Ascending aorta (tissue), 2 donors: ENCODE results near the gene PKD2L1. TPM values are rescaled to one million over a fixed set of nuclear protein-coding genes. Genes with fewer than 3 reads are reported as not detected.

Experiments
- DNase-seq, 2 donors: peaks; one replicate each; pipeline ENCODE4 v3.0.0-alpha.2; 2019; ENCODE audit warnings: low spot score in 2 of 2
- H3K27ac ChIP-seq, 2 donors: fragments of 200-600 bp; sonication (generic); one replicate each; pipeline ENCODE4 v1.5.1; 2016 to 2017; ENCODE audit warnings: mild to moderate bottlenecking in 1 of 2
- H3K27me3 ChIP-seq: fragments of 200-600 bp; sonication (generic); one replicate; pipeline ENCODE4 v1.5.1; 2017
- H3K36me3 ChIP-seq, 2 donors: fragments of 200-600 bp; sonication (generic); one replicate each; pipeline ENCODE4 v1.5.1; 2016
- H3K4me1 ChIP-seq, 2 donors: fragments of 200-600 bp; sonication (generic); one replicate each; pipeline ENCODE4 v1.5.1; 2016 to 2017; ENCODE audit warnings: mild to moderate bottlenecking in 1 of 2
- H3K4me3 ChIP-seq, 2 donors: fragments of 200-600 bp; sonication (generic); one replicate each; pipeline ENCODE4 v1.5.1; 2016 to 2017; ENCODE audit warnings: mild to moderate bottlenecking in 1 of 2
- H3K9me3 ChIP-seq, 2 donors: fragments of 200-600 bp; sonication (generic); one replicate each; pipeline ENCODE4 v1.5.1; 2016
- intact Hi-C: fragments of 100-400 bp; cut with DNase I; formaldehyde crosslinking; loops from one replicate; pipeline ENCODE4 v1.15.1; 2023
- total RNA-seq: library from RNA; depleted of rRNA; stranded (reverse); fragments of >200 nt; gene quantifications from one replicate; pipeline ENCODE4 v1.1.0, GENCODE V29; 2016
- TF ChIP-seq, protein P1 (sequence below), 3 experiments: fragments of 200-600 bp in 2 of 3; fragments of 450-650 bp in 1 of 3; sonication (generic) in 2 of 3; IDR thresholded peaks; one replicate each; pipeline ENCODE4 v1.5.1; 2016 to 2019; ENCODE audit warnings: antibody characterized with exemption in 3 of 3, mild to moderate bottlenecking in 1 of 3, moderate library complexity in 1 of 3

The PKD2L1 gene
- total RNA-seq, 1 donor from 2014 or later: not detected

DNA sequence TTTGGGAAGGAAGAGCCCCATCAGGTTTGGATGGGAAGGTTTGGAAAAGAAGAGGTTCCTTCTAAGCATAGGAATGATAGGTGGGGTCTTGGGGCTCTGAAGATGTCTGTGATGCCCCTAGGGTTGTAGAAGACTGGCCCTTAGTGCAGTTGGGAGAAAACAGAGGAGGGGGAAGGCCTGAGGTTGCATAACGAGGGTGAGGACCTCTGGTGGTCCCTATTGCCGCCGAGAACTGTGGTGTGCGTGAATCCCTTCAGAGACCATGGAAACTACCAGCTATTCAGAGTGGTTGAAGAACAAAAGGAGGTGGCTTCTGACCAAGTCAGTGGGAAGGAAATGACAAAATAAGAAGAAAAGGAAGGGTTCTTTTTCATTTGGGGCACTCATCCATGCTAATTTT, 3.1 kb upstream of the PKD2L1 start:
- Histone ChIP-seq H3K4me3 (no peak overlapping the region), H3K27ac (no peak overlapping the region), H3K9me3 (no peaks in the 10 kb centered on the region), H3K27me3 (no peaks in the 10 kb centered on the region), H3K4me1 (no peaks in the 10 kb centered on the region), H3K36me3 (no peaks in the 10 kb centered on the region)
- no peak for DNase-seq
- TF ChIP-seq, protein P1, sequence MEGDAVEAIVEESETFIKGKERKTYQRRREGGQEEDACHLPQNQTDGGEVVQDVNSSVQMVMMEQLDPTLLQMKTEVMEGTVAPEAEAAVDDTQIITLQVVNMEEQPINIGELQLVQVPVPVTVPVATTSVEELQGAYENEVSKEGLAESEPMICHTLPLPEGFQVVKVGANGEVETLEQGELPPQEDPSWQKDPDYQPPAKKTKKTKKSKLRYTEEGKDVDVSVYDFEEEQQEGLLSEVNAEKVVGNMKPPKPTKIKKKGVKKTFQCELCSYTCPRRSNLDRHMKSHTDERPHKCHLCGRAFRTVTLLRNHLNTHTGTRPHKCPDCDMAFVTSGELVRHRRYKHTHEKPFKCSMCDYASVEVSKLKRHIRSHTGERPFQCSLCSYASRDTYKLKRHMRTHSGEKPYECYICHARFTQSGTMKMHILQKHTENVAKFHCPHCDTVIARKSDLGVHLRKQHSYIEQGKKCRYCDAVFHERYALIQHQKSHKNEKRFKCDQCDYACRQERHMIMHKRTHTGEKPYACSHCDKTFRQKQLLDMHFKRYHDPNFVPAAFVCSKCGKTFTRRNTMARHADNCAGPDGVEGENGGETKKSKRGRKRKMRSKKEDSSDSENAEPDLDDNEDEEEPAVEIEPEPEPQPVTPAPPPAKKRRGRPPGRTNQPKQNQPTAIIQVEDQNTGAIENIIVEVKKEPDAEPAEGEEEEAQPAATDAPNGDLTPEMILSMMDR (IDR thresholded peaks at IDR 0.05): no peak
- intact Hi-C loops: no loop called here

DNA sequence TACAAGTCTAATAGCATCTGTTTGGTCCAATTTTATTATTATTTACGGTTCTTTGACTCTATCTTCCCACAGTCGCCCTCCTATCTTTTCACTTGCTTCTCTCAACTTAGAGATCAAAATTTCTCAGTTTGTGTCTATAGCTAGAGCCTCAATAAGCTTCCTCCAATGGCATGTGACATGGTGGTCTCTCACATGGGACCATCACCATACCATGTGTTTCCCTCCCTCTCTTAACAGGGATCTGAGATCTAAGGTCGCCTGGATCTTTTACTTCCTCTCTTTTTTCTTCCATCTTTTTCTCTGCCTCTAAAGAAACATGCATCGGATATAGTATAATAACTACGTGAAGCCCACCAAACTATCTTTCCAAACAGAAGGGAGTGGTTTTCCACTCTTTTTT, 1.8 kb downstream of the PKD2L1 start:
- TF ChIP-seq, protein P1 (IDR thresholded peaks at IDR 0.05): no peak
- no peak overlapping the region for H3K4me3 ChIP-seq
- H3K27me3 ChIP-seq: no peaks in the 10 kb centered on the region
- H3K9me3 ChIP-seq: no peaks in the 10 kb centered on the region
- H3K4me1 ChIP-seq: no peaks in the 10 kb centered on the region
- H3K27ac ChIP-seq: no peak overlapping the region
- H3K36me3 ChIP-seq: no peaks in the 10 kb centered on the region
- no peak for DNase-seq
- intact Hi-C loops: no loop called here

DNA sequence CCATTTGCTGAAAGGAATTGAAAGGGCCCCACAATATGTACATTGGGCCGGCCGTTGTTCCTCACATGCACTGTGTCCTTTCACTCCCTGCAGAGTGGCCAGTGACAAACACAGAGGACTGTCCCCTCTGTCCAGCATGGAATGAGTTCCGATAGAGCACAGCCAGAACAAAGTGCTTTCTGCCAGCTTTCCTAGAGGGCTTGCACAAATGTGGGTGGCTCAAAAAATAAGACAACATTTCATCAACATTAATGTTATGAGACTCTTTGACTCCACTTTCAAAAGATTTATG, 2.4 kb downstream of the PKD2L1 start:
- H3K27me3 ChIP-seq: no peaks in the 10 kb centered on the region
- intact Hi-C loops: no loop called here
- no peaks in the 10 kb centered on the region for H3K4me1 ChIP-seq
- no peaks in the 10 kb centered on the region for H3K9me3 ChIP-seq
- no peak overlapping the region for H3K4me3 ChIP-seq
- DNase-seq: no peak
- no peak overlapping the region for H3K27ac ChIP-seq
- TF ChIP-seq, protein P1 (IDR thresholded peaks at IDR 0.05): no peak
- no peaks in the 10 kb centered on the region for H3K36me3 ChIP-seq

DNA sequence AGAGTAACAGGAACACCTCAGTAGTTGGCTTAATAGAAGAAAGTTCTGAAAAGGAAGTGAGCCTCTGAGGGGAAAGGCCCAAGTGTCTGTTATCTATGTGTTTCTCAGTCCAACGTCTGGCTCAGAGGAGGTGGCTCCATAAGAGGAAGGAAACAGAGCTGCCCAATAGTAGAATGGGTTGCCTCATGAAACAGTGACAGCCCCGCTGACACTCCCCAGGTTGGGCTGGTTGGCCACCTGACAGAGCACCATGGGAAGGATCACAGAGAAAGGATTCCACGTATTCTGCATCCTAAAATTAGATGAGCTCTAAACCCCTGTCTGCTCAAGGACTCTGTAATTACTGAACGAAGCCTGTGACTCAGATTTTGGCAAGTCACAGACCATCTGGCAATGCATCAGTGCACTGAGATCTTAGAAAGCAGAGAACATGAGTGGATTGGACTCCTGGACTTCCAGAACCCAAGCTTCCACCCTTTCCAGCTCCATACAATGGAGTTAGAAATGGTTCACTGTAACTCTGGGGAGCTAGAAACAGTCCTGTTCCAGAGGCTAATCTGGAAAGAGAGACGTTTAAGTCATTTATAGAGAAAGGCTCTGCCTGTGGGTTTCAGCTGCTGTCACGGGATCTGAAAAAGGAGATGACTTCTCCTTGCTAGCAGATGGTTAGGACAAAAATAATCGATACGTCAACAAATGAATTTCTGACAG, 2.9 kb downstream of the PKD2L1 start:
- no peak overlapping the region for H3K4me3 ChIP-seq
- TF ChIP-seq, protein P1 (IDR thresholded peaks at IDR 0.05): no peak
- intact Hi-C loops: no loop called here
- no peaks in the 10 kb centered on the region for H3K27me3 ChIP-seq
- no peaks in the 10 kb centered on the region for H3K4me1 ChIP-seq
- no peak overlapping the region for H3K27ac ChIP-seq
- H3K9me3 ChIP-seq: no peaks in the 10 kb centered on the region
- no peak for DNase-seq
- H3K36me3 ChIP-seq: no peaks in the 10 kb centered on the region

DNA sequence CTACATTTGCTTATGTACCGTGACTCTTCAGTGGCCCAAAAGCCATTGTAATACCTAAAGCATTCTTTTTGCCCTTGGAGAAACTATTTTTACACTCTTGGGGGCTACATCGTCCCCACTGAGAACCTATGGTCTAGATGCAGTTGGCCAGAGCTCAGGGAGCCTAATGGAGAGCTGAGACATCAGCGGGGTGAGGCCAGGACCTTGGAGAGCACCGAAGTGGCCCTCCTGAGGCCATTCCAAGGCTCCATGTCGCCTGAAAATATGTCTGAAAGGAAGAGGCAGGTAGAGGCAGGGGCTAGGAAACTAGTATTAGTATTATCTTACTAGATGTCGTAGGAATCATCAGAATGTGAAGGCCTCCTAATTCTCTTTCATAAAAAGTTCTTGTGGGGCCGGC, 4.9 kb downstream of the PKD2L1 start:
- DNase-seq: no peak
- intact Hi-C loops: no loop called here
- Histone ChIP-seq H3K27ac (no peak overlapping the region), H3K9me3 (no peaks in the 10 kb centered on the region), H3K36me3 (no peaks in the 10 kb centered on the region), H3K27me3 (no peaks in the 10 kb centered on the region), H3K4me1 (no peaks in the 10 kb centered on the region), H3K4me3 (no peak overlapping the region)
- TF ChIP-seq, protein P1 (IDR thresholded peaks at IDR 0.05): no peak
